H1 (cell line): ENCODE measurements around the gene ERLEC1. TPM values are rescaled to one million over a fixed set of nuclear protein-coding genes. Genes with fewer than 3 reads are reported as not detected.

Experiments used
- CTCF ChIA-PET: fragments of 300-600 bp; sonication (Branson Sonifier 250); formaldehyde crosslinking; loops from one replicate; lab custom pipeline; 2021; ENCODE audit not compliant: partially characterized antibody; lab: Charles Lee
- POLR2A ChIA-PET: fragments of 300-600 bp; sonication (Branson Sonifier 250); formaldehyde crosslinking; loops from one replicate; lab custom pipeline; 2021; ENCODE audit warnings: inconsistent platforms; ENCODE audit not compliant: partially characterized antibody; lab: Charles Lee
- DNase-seq, 2 experiments: peaks; one replicate each; pipeline versions ENCODE4 v3.0.0 to v3.0.0-alpha.2; 2010 to 2022; ENCODE audit warnings: low spot score in 2 of 2, low read depth in 1 of 2, mixed read lengths in 1 of 2
- FAIRE-seq: peaks from 2 replicates; lab custom pipeline; 2011; peaks lifted over from hg19 to GRCh38; lab: Jason Lieb, UNC
- H2AFZ ChIP-seq: 2 replicates; pipeline ENCODE4 v1.8.1; 2012; ENCODE audit warnings: low read length, inconsistent platforms
- H2AK5ac ChIP-seq: 2 replicates; pipeline ENCODE4 v1.6.1; 2013; ENCODE audit warnings: low read depth, low read length
- H2BK120ac ChIP-seq: replicated peaks from 2 replicates; pipeline ENCODE3; 2013; ENCODE audit warnings: low read depth, low read length, inconsistent platforms
- H2BK12ac ChIP-seq: 2 replicates; pipeline ENCODE4 v1.6.1; 2013; ENCODE audit warnings: low read depth, low read length
- H2BK15ac ChIP-seq: 2 replicates; pipeline ENCODE4 v1.6.1; 2013; ENCODE audit warnings: low read length
- H2BK20ac ChIP-seq: 2 replicates; pipeline ENCODE4 v1.6.1; 2013; ENCODE audit warnings: low read length
- H2BK5ac ChIP-seq: 2 replicates; pipeline ENCODE4 v1.6.1; 2013; ENCODE audit warnings: low read depth, low read length
- H3K14ac ChIP-seq: 2 replicates; pipeline ENCODE4 v1.6.1; 2013; ENCODE audit warnings: inconsistent platforms; ENCODE audit not compliant: insufficient read length
- H3K18ac ChIP-seq: 2 replicates; pipeline ENCODE4 v1.6.1; 2013; ENCODE audit warnings: low read length; ENCODE audit errors: extremely low read depth
- H3K23ac ChIP-seq: 2 replicates; pipeline ENCODE4 v1.6.1; 2013; ENCODE audit warnings: inconsistent platforms; ENCODE audit not compliant: insufficient read length
- H3K23me2 ChIP-seq: 2 replicates; pipeline ENCODE4 v1.6.1; 2013; ENCODE audit warnings: low read depth, low read length
- H3K27ac ChIP-seq: 2 replicates; pipeline ENCODE4 v1.6.1; 2011; ENCODE audit warnings: low read depth, low read length, inconsistent platforms
- H3K27me3 ChIP-seq, 4 experiments: replicated peaks in 1 of 4; 1 replicate in 1 of 4; 2 replicates in 3 of 4; pipeline versions ENCODE4 v1.6.1 to v1.8.1; 2011 to 2013; ENCODE audit warnings: low read length in 3 of 4, mild to moderate bottlenecking in 3 of 4, inconsistent platforms in 2 of 4, mixed read lengths in 2 of 4, moderate library complexity in 1 of 4; ENCODE audit not compliant: control insufficient read depth in 3 of 4, insufficient read depth in 3 of 4; ENCODE audit errors: extremely low read depth in 1 of 4
- H3K36me3 ChIP-seq, 4 experiments: 2 replicates each; pipeline versions ENCODE4 v1.6.1 to v1.8.1; 2011 to 2013; ENCODE audit warnings: mild to moderate bottlenecking in 4 of 4, low read length in 3 of 4, moderate library complexity in 2 of 4, control low read depth in 1 of 4, inconsistent platforms in 1 of 4; ENCODE audit not compliant: insufficient read depth in 4 of 4, control insufficient read depth in 2 of 4
- H3K4ac ChIP-seq: replicated peaks from 2 replicates; pipeline ENCODE3; 2013; ENCODE audit warnings: low read length, low read depth, mixed read lengths, inconsistent platforms; ENCODE audit not compliant: insufficient read length
- H3K4me1 ChIP-seq, 4 experiments: replicated peaks in 1 of 4; 1 replicate in 1 of 4; 2 replicates in 3 of 4; pipeline versions ENCODE4 v1.6.1 to v1.8.1; 2011 to 2013; ENCODE audit warnings: low read length in 3 of 4, inconsistent platforms in 2 of 4, mixed read lengths in 1 of 4; ENCODE audit not compliant: insufficient read depth in 4 of 4, control insufficient read depth in 3 of 4
- H3K4me2 ChIP-seq, 2 experiments: 2 replicates each; pipeline versions ENCODE4 v1.6.1 to v1.8.1; 2011 to 2013; ENCODE audit warnings: low read depth in 2 of 2, low read length in 2 of 2, control low read depth in 1 of 2, inconsistent platforms in 1 of 2, mild to moderate bottlenecking in 1 of 2; ENCODE audit not compliant: insufficient read depth in 1 of 2
- H3K4me3 ChIP-seq, 4 experiments: fragments of 200-600, 300-600 bp in 1 of 4; sonication (generic), shearing (Covaris generic), sonication (Bioruptor Twin) in 1 of 4; 2 replicates each; pipeline versions ENCODE4 v1.5.1 to v1.8.1; 2011 to 2016; ENCODE audit warnings: low read length in 4 of 4, low read depth in 3 of 4, control low read depth in 2 of 4, inconsistent platforms in 2 of 4, mild to moderate bottlenecking in 2 of 4, mixed read lengths in 1 of 4, moderate library complexity in 1 of 4; ENCODE audit not compliant: insufficient read depth in 2 of 4; ENCODE audit errors: extremely low read depth in 1 of 4
- H3K56ac ChIP-seq: replicated peaks from 2 replicates; pipeline ENCODE3; 2013; ENCODE audit warnings: low read depth, mild to moderate bottlenecking, mixed read lengths, low read length, inconsistent platforms; ENCODE audit not compliant: insufficient read length
- H3K79me1 ChIP-seq: 2 replicates; pipeline ENCODE4 v1.6.1; 2013; ENCODE audit warnings: low read depth, low read length, control low read depth
- H3K79me2 ChIP-seq, 2 experiments: 2 replicates each; pipeline versions ENCODE4 v1.6.1 to v1.8.1; 2012 to 2013; ENCODE audit warnings: low read length in 2 of 2, mild to moderate bottlenecking in 2 of 2, inconsistent platforms in 1 of 2; ENCODE audit not compliant: insufficient read depth in 2 of 2, control insufficient read depth in 1 of 2
- H3K9ac ChIP-seq, 4 experiments: replicated peaks in 1 of 4; 1 replicate in 1 of 4; 2 replicates in 3 of 4; pipeline versions ENCODE4 v1.6.1 to v1.8.1; 2011 to 2013; ENCODE audit warnings: low read depth in 3 of 4, low read length in 3 of 4, control low read depth in 2 of 4, mild to moderate bottlenecking in 2 of 4, moderate library complexity in 2 of 4, inconsistent platforms in 1 of 4; ENCODE audit errors: extremely low read depth in 1 of 4
- H3K9me3 ChIP-seq, 2 experiments: 2 replicates each; pipeline versions ENCODE4 v1.6.1 to v1.8.1; 2012 to 2013; ENCODE audit warnings: mild to moderate bottlenecking in 2 of 2, moderate library complexity in 2 of 2, control low read depth in 1 of 2, inconsistent platforms in 1 of 2, low read depth in 1 of 2, low read length in 1 of 2, mixed read lengths in 1 of 2; ENCODE audit not compliant: insufficient read depth in 2 of 2
- H4K20me1 ChIP-seq, 2 experiments: replicated peaks in 1 of 2; 2 replicates each; pipeline versions ENCODE3 to v1.8.1; 2011 to 2013; ENCODE audit warnings: inconsistent platforms in 2 of 2, low read length in 2 of 2, mild to moderate bottlenecking in 1 of 2; ENCODE audit not compliant: insufficient read depth in 2 of 2, control insufficient read depth in 1 of 2
- H4K5ac ChIP-seq: 2 replicates; pipeline ENCODE4 v1.6.1; 2013; ENCODE audit warnings: low read length, low read depth, mixed read lengths, inconsistent platforms; ENCODE audit not compliant: insufficient read length
- H4K8ac ChIP-seq: 2 replicates; pipeline ENCODE4 v1.8.0; 2013; ENCODE audit warnings: mild to moderate bottlenecking, moderate library complexity, low read length, inconsistent platforms; ENCODE audit not compliant: insufficient read depth; ENCODE audit errors: extremely low read depth
- H4K91ac ChIP-seq: replicated peaks from 2 replicates; pipeline ENCODE3; 2013; ENCODE audit warnings: low read length, mixed read lengths, inconsistent platforms; ENCODE audit not compliant: insufficient read length
- BRCA1 ChIP-seq: IDR thresholded peaks from 2 replicates; pipeline ENCODE4 v1.6.1; 2012; ENCODE audit warnings: low read depth, low read length, improper control_type of control experiment
- CEBPB ChIP-seq: IDR thresholded peaks from 2 replicates; pipeline ENCODE4 v1.6.1; 2012; ENCODE audit warnings: low read depth, low read length
- CHD2 ChIP-seq: IDR thresholded peaks from 2 replicates; pipeline ENCODE4 v1.6.1; 2012; ENCODE audit warnings: low read length, improper control_type of control experiment
- JUND ChIP-seq: IDR thresholded peaks from 2 replicates; pipeline ENCODE4 v1.6.1; 2011; ENCODE audit warnings: mild to moderate bottlenecking, improper control_type of control experiment, low read length
- POU5F1 ChIP-seq: IDR thresholded peaks from 2 replicates; pipeline ENCODE4 v1.6.1; 2011; ENCODE audit warnings: low read depth, mild to moderate bottlenecking, low read length, moderate library complexity
- RAD21 ChIP-seq, 2 experiments: IDR thresholded peaks in 1 of 2; conservative IDR thresholded peaks in 1 of 2; 2 replicates each; pipeline ENCODE4 v1.6.1; 2011; ENCODE audit warnings: low read depth in 2 of 2, low read length in 2 of 2, improper control_type of control experiment in 1 of 2, inconsistent platforms in 1 of 2, mild to moderate bottlenecking in 1 of 2, moderate library complexity in 1 of 2
- RBBP5 ChIP-seq: IDR thresholded peaks from 2 replicates; pipeline ENCODE4 v1.7.1; 2012; ENCODE audit warnings: low read depth, mild to moderate bottlenecking, inconsistent platforms, low read length, moderate library complexity, borderline replicate concordance
- RNF2 ChIP-seq: fragments of 200-900, 300-1000 bp; sonication (generic); IDR thresholded peaks from 2 replicates; pipeline ENCODE4 v1.7.1; 2016; ENCODE audit warnings: borderline replicate concordance, low read depth, mild to moderate bottlenecking, antibody characterized with exemption, low read length; ENCODE audit not compliant: poor library complexity, severe bottlenecking; ENCODE audit errors: missing control alignments
- TAF1 ChIP-seq: IDR thresholded peaks from 2 replicates; pipeline ENCODE4 v1.6.1; 2011; ENCODE audit warnings: mild to moderate bottlenecking, low read depth, low read length
- WGBS, 2 experiments: shearing (Covaris generic) in 1 of 2; methylation state at CpG; one replicate each; pipeline versions ENCODE4 v1.1.6 to v1.1.7; 2013 to 2015; ENCODE audit warnings: low lambda C conversion rate in 2 of 2, mixed read lengths in 2 of 2, inconsistent platforms in 1 of 2, low coverage in 1 of 2, missing lambda C conversion rate in 1 of 2; ENCODE audit not compliant: insufficient replicate concordance in 2 of 2, insufficient coverage in 1 of 2, insufficient read length in 1 of 2; ENCODE audit errors: extremely low coverage in 1 of 2, missing lambda C conversion rate in 1 of 2; 5-methylcytosine and 5-hydroxymethylcytosine counted together
- polyA plus RNA-seq, 7 experiments: library from polyadenylated mRNA; depleted of rRNA in 3 of 7; stranded (reverse) in 5 of 7; unstranded in 2 of 7; fragments of >200 nt in 5 of 7; fragments of 200-250 nt in 2 of 7; gene quantifications; 1 replicate in 5 of 7; 2 replicates in 1 of 7; 4 replicates in 1 of 7; pipeline versions ENCODE4 v1.2.1 to v1.2.3, GENCODE V29; 2011 to 2013; ENCODE audit warnings: missing spikeins in 2 of 7, mixed read lengths in 2 of 7
- total RNA-seq: library from RNA; stranded (reverse); fragmentation: NEBNext Ultra II Directional; extraction: Animal tissue kit (Norgen Biotek cat#: 25700); gene quantifications from 2 replicates; pipeline ENCODE4 v1.2.1, GENCODE V29; 2021

ERLEC1 gene
- total and polyA plus RNA-seq, 2 of the 8 experiments (the other 6 are each of a cell fraction or from before 2014, with no cell fraction given), result 12.9 to 26.7 TPM

GRCh38 chr2:53859206-53860181 is 72.7 kb downstream of the ERLEC1 start, which contains the start of gene GPR75:
Gene GPR75 (minus strand): TSS chr2:53859967. CDS start chr2:53854756, 5,211 bp downstream.
- H3K36me3 ChIP-seq, result peaks cover 0 to 6% (median 0%) of the 10 kb centered on the region in 4 experiments; a peak in 1 of 8 replicates
- peak within 1 kb of the TSS; percentile 36 to 66 (median 42) for H3K4me3 ChIP-seq
- POLR2A ChIA-PET, result interaction anchor here (0.8 to 1.5 kb wide), 4 partner anchors 10 to 92 kb away, joined by 3 to 4 read pairs (median 3); partner anchors contain the start of gene CHAC2
- DNase-seq (peak in 1 of 2 experiments; percentile 84), FAIRE-seq (no peak)
- no peak within 1 kb of the TSS for H4K91ac ChIP-seq
- H3K9me3 ChIP-seq, result no peaks in the 10 kb centered on the region
- WGBS, 2 experiments, result 38% methylated on average over 49 of the region's 72 CpGs; no CpG with 5 or more reads in 1 of the 2 experiments
- H2BK5ac ChIP-seq, result no peak within 1 kb of the TSS; the same call in 1 of the 2 replicates
- no peaks in the 10 kb centered on the region for H3K79me2 ChIP-seq
- peaks cover 9% of the 10 kb centered on the region; the same call in 1 of the 2 replicates for H3K23me2 ChIP-seq
- H2AK5ac ChIP-seq, result no peak within 1 kb of the TSS
- H3K56ac ChIP-seq, result no peak within 1 kb of the TSS
- CTCF ChIA-PET, result interaction anchor here (1.0 kb wide), 1 partner anchor 52 kb away, joined by 4 read pairs; no protein-coding TSS in a partner anchor
- peak within 1 kb of the TSS; percentile 67 to 81 for H3K4me2 ChIP-seq
- no peak within 1 kb of the TSS for H2BK20ac ChIP-seq
- no peak within 1 kb of the TSS for H3K23ac ChIP-seq
- H3K4ac ChIP-seq, result no peak within 1 kb of the TSS
- H3K9ac ChIP-seq, result peak within 1 kb of the TSS in 3 of 4 experiments; percentile 48 to 71 (median 52); a peak in 6 of 7 replicates
- peak within 1 kb of the TSS; percentile 33; the same call in 1 of the 2 replicates for H3K27ac ChIP-seq
- no peak within 1 kb of the TSS for H2BK120ac ChIP-seq
- no peak within 1 kb of the TSS for H2BK12ac ChIP-seq
- peak within 1 kb of the TSS; percentile 48; the same call in 1 of the 2 replicates for H4K8ac ChIP-seq
- no peak within 1 kb of the TSS for H2AFZ ChIP-seq
- H3K18ac ChIP-seq, result no peak within 1 kb of the TSS; the same call in 1 of the 2 replicates
- peaks cover 0 to 2% of the 10 kb centered on the region in 2 experiments for H4K20me1 ChIP-seq
- no peak within 1 kb of the TSS for H4K5ac ChIP-seq
- H2BK15ac ChIP-seq, result no peak within 1 kb of the TSS
- no peak within 1 kb of the TSS for H3K14ac ChIP-seq
- no peaks in the 10 kb centered on the region for H3K27me3 ChIP-seq
- H3K4me1 ChIP-seq, result peaks cover 0 to 3% (median 0%) of the 10 kb centered on the region in 4 experiments; a peak in 2 of 7 replicates
- no peaks in the 10 kb centered on the region for H3K79me1 ChIP-seq
- TF ChIP-seq CEBPB (no peak), TAF1 (0 out of 2 replicates have a peak, but pooled peaks have one; percentile 50), RBBP5 (0 out of 2 replicates have a peak, but pooled peaks have one; percentile 31), CHD2 (0 out of 2 replicates have a peak, but pooled peaks have one; percentile 22), BRCA1 (no peak), RNF2 (no peak), JUND (no peak), RAD21 (IDR thresholded peaks at IDR 0.05 in 1 of 2, conservative IDR thresholded peaks at IDR 0.05 in 1 of 2; ENCODE audit: low read depth in 2 of 2, low read length in 2 of 2) (0 out of 4 replicates have a peak, but pooled peaks of 1 of the 2 experiments have one; percentile 0), POU5F1 (no peak)
